A673 (cell line): Measurements from ENCODE around the gene CCDC80.

Experiments
- EZH2 ChIP-seq: fragments of 200-600 bp; sonication (generic); IDR thresholded peaks from 2 replicates; pipeline ENCODE4 v1.6.1; 2017; ENCODE audit warnings: borderline replicate concordance, low read depth, mild to moderate bottlenecking, mixed read lengths, antibody characterized with exemption, low read length; ENCODE audit not compliant: poor library complexity, severe bottlenecking
- TF ChIP-seq, protein P1 (sequence below): fragments of 300-800, 200-600 bp; sonication (generic); conservative IDR thresholded peaks from 2 replicates; pipeline ENCODE4 v1.5.1; 2017; ENCODE audit warnings: low read depth, mild to moderate bottlenecking, antibody characterized with exemption, low read length, moderate library complexity, mixed read lengths

DNA sequence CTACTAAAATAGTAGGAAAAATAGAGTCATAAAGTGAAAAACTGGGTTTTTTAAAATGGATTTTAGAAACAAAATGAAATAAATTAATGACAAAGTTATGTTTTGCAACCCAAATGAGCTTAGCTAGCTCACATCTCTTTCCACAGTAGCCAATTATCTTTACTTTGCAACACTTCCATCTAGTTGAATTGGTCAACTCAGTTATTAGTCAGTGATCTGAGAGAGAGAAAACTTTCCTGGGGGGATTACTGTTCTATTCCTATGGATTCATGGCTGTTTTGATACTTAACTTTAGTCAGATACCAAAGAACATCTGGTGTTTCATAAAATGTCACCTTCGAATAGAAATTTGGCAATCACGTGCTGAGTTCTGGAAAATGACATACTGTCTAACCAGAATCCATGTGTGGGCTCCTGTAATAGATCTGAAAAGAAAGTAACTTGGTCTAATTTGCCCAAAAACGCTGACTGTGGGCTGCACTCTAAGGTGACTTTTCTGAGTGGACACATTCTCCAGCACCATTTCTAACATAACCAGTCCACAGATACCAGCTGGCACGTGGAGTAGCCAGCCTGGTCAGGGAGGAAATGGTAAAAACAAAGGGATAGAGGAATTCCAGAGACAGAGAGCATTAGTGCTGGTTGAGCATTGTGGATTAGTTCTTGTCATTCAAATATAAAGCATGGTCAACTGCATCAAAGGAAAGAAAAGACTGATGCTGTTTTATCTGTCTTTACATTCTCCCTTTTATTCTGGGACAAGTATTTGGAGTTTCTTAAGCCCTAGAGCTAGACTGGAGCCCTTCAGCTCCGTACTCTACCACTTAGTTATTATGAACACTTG is 45.2 kb upstream of the CCDC80 start:
- TF ChIP-seq, protein P1, sequence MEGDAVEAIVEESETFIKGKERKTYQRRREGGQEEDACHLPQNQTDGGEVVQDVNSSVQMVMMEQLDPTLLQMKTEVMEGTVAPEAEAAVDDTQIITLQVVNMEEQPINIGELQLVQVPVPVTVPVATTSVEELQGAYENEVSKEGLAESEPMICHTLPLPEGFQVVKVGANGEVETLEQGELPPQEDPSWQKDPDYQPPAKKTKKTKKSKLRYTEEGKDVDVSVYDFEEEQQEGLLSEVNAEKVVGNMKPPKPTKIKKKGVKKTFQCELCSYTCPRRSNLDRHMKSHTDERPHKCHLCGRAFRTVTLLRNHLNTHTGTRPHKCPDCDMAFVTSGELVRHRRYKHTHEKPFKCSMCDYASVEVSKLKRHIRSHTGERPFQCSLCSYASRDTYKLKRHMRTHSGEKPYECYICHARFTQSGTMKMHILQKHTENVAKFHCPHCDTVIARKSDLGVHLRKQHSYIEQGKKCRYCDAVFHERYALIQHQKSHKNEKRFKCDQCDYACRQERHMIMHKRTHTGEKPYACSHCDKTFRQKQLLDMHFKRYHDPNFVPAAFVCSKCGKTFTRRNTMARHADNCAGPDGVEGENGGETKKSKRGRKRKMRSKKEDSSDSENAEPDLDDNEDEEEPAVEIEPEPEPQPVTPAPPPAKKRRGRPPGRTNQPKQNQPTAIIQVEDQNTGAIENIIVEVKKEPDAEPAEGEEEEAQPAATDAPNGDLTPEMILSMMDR, result no peak
- TF ChIP-seq EZH2, result no peak
